HG03457 (cell line): Measurements from ENCODE around the gene AKT1.
"Not testable (repeated sequence)": the region's sequence is repeated elsewhere in the genome, so short reads cannot be mapped to it uniquely, and the experiment has no call there.

Source experiments
- ATAC-seq: cut with Tn5 transposase; IDR thresholded peaks from one replicate; pipeline ENCODE4 v1.9.1; 2021; ENCODE audit warnings: moderate number of reproducible peaks; ENCODE audit not compliant: unreplicated experiment

Gene AKT1

GRCh38 chr14:104756477-104757237 is 38.9 kb downstream of the AKT1 start:
- no peak for ATAC-seq

DNA sequence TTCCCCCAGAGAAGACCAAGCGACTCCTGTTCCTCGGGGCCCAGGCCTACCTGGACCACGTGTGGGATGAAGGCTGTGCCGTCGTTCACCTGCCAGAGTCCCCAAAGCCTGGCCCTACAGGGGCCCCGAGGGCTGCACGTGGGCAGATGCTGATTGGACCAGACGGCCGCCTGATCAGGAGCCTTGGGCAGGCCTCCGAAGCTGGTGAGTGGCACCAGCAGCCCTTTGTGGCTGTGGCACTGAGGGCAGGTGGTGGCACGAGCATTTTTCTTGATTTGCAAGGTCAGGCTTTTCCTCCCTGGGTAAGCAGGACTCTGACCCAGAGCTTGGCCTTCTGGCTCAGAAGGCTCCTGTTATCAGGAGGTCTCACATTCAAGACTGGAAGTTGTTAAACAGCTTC is 39.9 kb downstream of the AKT1 start:
- ATAC-seq = no peak

GRCh38 chr14:104754213-104754851 is 41.2 kb downstream of the AKT1 start:
- no peak for ATAC-seq

DNA sequence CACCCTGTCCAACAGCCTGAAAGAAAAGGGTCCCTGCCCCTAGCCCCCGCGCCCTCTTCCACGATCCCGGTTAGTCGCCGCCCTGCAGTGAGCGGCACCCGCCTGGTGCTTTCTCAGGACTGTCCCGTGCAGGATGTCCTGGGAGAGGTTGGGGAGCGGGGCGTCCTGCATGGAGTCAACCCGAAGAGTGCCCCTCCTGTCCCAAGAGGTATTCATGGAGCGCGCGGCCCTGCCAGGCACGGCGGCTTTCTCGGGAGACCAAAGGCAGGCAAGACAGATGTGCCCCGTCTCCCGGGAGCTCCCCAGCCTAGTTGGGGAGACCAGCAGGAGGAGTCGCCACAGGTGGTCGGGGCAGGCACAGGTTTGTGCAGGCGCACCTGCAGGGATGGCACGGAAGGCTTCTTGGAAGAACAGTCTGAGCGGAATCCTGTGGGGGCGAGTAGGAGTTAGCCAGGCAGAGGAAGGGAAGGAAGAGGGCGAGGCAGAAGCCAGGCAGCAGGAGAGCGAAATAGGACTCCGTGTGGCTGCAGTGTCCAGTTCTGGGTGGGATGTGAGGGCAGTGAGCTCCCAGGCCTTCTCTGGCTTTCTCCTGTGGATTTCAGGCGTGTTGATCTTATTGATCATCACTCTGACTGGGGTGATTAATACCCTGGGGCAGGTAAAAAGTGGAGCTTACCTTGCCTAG is 41.9 kb downstream of the AKT1 start:
- no peak for ATAC-seq

DNA sequence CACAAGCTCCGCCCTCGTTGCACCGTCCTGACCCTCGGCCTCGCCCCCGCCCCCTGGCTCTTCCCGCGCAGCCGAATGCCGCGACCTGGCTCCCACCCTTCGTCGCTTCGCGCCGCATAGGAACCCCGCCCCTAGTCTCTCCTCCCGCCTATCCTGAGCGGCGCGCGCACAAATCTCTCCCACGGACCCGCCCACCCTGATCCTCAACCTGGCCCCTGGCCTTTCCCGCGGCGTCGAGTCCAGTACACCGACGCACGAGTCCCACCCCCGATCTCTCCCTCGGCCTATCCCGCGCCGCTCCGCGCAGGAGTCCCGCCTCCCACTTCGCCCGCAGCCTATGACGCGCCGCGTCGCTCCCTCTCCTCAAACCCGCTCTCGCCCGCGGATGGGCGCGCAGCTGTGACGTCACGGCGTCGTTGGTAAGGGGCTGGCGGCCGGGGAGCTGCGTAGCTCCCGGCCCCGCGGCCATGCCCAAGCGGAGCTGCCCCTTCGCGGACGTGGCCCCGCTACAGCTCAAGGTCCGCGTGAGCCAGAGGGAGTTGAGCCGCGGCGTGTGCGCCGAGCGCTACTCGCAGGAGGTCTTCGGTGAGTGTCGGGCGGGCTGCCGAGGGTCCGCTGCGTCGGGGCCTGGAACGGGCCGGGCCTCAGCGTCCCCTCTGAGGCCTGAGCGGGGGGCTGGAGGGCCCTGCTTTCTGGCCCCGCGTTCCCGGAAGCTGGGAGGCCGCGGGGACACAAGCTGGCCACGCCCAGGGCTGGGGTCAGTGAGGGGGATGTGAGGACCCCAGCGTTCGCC is 42.6 kb downstream of the AKT1 start, which contains the start of gene SIVA1:
TSS of gene SIVA1 (plus strand) at position 413 of the 793 bp plus-strand sequence. CDS start at position 468, 55 bp downstream.
- ATAC-seq = peak; percentile 79

DNA sequence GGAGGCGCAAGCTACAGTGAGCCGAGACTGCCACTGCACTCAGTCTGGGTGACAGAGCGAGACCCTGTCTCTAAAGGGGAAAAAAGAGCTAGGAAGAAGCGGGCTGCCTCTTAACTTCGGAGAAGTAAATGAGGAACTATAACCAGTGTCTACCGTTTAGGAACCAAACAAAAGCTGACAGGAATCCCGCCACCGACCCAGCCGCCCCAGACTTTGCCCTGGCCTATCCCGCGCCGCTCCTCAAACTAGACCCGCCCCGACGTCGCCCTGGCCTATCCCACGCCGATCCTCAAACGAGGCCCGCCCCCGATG is 43.2 kb downstream of the AKT1 start:
- no peak for ATAC-seq

DNA sequence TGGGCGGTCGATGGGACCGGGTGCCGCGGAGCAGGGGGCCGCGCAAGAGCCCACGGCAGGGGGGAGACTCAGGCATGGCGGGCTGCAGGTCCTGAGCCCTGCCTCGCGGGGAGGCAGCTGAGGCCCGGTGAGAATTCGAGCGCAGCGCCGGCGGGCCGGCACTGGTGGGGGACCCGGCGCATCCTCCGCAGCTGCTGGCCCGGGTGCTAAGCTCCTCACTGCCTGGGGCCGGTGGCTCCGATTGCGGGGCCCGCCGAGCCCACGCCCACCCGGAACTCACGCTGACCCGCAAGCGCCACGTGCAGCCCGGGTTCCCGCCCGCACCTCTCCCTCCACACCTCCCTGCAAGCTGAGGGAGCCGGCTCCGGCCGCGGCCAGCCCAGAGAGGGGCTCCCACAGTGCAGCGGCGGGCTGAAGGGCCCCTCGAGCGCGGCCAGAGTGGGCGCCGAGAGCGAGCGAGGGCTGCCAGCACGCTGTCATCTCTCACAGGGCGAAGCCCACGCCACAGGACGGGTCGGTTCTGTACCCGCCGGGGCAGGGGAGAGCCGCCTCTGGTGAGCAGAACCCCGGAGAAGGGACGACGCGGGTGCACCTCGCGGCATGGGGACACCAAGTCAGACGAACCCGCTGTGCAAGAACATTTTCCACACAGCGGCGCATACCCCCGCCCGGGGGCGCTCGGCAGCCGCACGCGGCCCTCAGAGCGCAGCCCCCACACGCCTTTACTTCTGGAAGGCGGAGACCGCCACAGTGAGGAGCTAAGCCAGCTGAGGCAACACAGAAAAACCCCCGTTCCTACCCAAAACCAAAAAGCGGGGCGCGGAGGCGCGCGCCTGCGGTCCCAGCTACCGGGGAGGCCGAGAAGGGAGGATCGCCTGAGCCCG is 43.8 kb downstream of the AKT1 start:
- ATAC-seq = no peak

GRCh38 chr14:104750753-104751057 is 44.8 kb downstream of the AKT1 start:
- not testable (repeated sequence) for ATAC-seq

- no peak for ATAC-seq
Observed at GRCh38 chr14:104750056-104750752, 45.3 kb downstream of the AKT1 start.

DNA sequence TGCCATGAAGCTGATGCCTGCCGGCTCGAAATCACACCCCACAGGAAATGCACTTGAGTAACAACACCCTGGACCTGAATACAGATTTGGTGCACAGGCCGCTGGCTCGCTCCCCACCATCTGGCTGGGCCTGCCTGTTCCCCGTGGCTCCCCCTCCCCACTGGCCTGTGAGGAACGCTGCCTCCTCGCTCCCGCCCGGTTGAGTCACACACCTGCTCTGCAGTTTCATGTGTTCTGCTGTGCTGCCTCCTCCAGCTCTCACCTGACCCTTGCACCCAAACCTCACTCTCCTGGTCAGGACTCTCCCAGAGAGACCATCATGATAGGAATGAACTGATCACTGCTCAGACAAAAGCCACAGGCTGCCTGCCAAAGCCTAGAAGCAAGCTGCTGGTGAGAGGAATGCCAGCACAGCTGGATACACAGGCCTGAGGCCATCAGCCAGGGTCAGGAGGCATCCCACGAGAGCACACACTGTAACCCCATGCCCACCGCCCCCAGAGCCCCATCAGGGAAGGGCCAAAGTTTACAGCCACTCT is 46.4 kb downstream of the AKT1 start:
- no peak for ATAC-seq

DNA sequence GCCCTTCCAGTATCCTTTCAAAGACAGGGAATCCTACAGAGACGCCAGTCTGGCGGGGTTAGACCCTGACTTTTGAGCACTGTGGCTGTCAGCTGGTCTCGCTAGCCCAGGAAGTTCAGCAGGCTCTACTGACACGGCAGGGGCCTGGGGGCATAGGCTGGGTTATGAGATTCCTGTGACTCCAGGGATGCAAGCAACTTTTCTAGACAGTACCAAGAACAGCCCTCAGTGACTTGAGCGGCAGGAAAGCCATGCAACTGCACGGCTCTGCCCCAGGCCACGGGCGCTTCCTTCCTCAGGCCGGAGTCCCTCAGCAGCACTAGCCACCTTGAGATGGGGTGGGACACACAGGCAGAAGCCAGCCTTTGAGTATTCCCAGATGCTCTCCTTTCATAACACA is 47.7 kb downstream of the AKT1 start:
- ATAC-seq = no peak

DNA sequence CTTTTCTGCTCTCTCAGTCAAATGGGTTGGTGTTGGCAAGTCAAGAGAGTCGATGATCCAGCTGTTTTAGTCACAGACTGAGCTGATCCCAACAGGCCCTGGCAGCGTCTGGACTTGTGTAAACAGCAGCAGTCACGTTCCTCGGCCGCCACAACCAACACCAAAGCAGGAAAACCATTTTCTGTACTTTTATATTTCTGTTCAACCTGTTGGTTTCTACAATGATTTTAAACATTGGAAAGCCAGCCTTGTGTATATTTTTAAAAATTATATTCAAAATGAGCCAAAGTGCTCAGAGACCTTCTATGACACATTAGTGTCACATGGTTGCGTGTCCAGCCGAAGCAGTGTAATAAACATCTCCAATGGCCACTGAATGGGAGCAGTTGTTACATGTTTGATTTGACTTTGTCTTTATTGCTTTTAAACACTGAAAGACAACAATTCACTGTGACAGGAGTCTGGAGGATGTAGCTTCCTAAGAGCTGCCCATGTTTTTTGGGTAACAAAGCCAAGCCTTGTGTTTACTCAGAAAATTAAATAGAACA is 48.5 kb downstream of the AKT1 start:
- ATAC-seq = no peak

- no peak for ATAC-seq
Observed at GRCh38 chr14:104746071-104746545, 49.4 kb downstream of the AKT1 start.

- no peak for ATAC-seq
Observed at GRCh38 chr14:104745431-104745830, 50.1 kb downstream of the AKT1 start.

GRCh38 chr14:104744484-104744883 is 51.1 kb downstream of the AKT1 start:
- ATAC-seq = no peak

DNA sequence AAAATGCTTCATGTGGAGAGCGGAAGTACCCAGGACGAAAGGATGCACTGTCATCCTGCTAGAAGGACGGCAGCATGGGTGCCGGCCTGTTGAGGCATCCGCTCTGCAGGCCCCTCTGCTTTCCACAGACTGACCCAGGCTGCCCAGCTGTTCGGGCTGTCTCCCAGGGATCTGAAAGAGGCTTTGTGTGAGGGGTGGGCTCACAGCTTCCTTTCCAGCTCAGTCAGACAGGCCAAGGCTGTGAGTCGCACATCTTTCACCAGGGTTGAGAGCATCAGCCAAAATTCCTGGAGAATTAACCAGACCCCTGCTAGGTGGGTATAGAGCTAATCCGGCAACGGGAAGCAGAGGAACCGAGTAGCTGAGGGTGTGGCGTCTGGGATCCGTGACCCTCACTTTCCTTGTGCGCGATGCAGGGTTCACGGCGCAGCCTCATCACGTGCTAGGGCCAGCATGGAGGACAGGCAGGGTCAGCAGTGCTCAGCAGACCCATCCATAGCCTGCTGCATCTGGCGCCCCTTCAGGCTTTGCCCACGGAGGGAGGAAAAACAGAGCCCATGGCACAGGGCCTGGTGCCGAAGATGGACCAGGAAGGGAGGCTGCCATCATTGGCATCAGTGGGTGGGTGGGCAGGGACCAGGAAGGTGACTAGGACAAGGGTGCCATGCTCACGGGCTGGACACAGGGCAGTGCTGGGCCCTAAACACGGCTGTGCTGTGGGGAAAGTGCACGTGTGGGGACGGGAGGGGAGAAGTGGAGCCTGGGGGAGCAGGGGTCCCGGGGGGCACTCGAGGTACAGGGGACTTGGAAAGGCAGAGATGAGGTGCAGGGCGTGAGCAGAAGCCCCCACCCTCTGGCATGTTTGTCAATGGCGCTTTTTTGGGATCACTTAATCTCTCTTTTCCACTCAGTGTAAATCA is 51.8 kb downstream of the AKT1 start:
- ATAC-seq = no peak

DNA sequence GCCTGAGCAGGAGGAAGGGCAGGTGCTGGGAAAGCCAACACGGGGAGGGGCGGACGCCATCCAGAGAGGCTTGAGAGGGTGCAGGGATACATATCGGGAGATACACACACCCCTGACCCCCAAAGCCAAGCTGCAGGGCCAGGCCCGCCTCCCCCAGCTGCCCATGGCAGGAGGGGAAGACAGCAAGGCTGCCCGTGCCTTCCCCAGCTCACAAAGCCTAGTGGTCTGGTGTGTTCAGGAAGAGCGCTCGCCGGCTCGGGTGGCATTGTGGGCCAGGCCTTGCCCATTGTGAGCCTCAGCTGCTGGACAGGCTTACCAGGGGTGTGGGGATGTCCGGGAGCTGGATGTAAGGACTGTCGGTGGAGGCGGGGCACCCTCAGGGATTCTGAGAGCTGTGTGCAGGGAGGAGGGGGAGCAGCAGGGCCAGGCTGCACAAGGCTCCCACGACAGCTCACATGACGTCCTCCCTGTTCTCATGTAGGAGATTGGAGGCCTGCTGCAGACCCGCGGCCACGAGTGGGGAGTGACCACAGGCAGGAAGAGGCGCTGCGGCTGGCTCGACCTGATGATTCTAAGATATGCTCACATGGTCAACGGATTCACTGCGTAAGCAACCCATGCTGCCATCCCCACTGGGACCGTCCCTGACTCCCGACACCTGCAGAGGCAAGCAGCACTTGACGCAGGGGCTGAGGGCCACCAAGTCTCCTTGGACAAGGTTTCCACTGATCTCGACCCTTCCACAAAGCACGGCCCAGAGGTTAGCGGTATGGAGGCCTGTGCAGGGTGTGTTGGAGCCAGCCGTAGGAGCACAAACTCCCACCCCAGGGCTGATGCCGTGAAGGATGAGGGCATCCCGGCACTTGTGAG is 52.7 kb downstream of the AKT1 start:
- ATAC-seq = no peak
